GM12878 (cell line): Measurements from ENCODE around the gene CCDC97. TPM values are rescaled to one million over a fixed set of nuclear protein-coding genes. Genes with fewer than 3 reads are reported as not detected.

ENCODE experiments used
- ATAC-seq: fragments of 200-7000 bp; cut with Tn5 transposase; 3 replicates; pipeline ENCODE4 v1.9.1; 2020; ENCODE audit warnings: mild to moderate bottlenecking, moderate library complexity
- BruUV-seq: library from RNA; stranded (reverse); fragments of 400-500 nt; replicated peaks from 2 replicates; lab custom pipeline; 2021; lab: Mats Ljungman, UMichigan
- CTCF ChIA-PET: fragments of 300-600 bp; sonication (Branson Sonifier 250); formaldehyde crosslinking; extraction: SDS; loops from one replicate; lab custom pipeline; 2021; ENCODE audit warnings: inconsistent platforms; lab: Yijun Ruan, JAX
- POLR2A ChIA-PET: fragments of 350-600 bp; formaldehyde crosslinking; extraction: SDS; loops from one replicate; lab custom pipeline; 2021; ENCODE audit warnings: inconsistent platforms; lab: Charles Lee
- RAD21 ChIA-PET: fragments of 300-600 bp; sonication (Branson Sonifier 250); formaldehyde crosslinking; loops from one replicate; lab custom pipeline; 2023; ENCODE audit warnings: antibody characterized with exemption; ENCODE audit not compliant: unreplicated experiment; lab: Charles Lee
- SMC1A ChIA-PET: fragments of 300-600 bp; sonication (Branson Sonifier 250); formaldehyde crosslinking; loops from one replicate; lab custom pipeline; 2023; ENCODE audit not compliant: unreplicated experiment, uncharacterized antibody; lab: Charles Lee
- DNase-seq: peaks from one replicate; pipeline ENCODE4 v3.0.0-alpha.2; 2011; ENCODE audit warnings: low read depth, low spot score
- FAIRE-seq: peaks from 3 replicates; lab custom pipeline; 2011; peaks lifted over from hg19 to GRCh38; lab: Jason Lieb, UNC
- H2AFZ ChIP-seq: 2 replicates; pipeline ENCODE4 v1.6.0; 2011; ENCODE audit warnings: low read depth, low read length, control low read depth; ENCODE audit not compliant: control insufficient read depth
- H3K27ac ChIP-seq: 2 replicates; pipeline ENCODE4 v1.5.1; 2011; ENCODE audit warnings: control low read depth; ENCODE audit not compliant: control insufficient read depth, insufficient read depth
- H3K27me3 ChIP-seq, 2 experiments: replicated peaks in 1 of 2; 2 replicates each; pipeline versions ENCODE4 v1.6.0 to v1.6.1; 2011; ENCODE audit warnings: low read length in 1 of 2; ENCODE audit not compliant: control insufficient read depth in 2 of 2, insufficient read depth in 2 of 2
- H3K36me3 ChIP-seq, 2 experiments: 2 replicates each; pipeline ENCODE4 v1.5.1; 2011; ENCODE audit warnings: low read length in 1 of 2; ENCODE audit not compliant: control insufficient read depth in 2 of 2, insufficient read depth in 2 of 2
- H3K4me1 ChIP-seq: 2 replicates; pipeline ENCODE4 v1.6.1; 2011; ENCODE audit warnings: mild to moderate bottlenecking, low read length, moderate library complexity, mixed read lengths; ENCODE audit not compliant: control insufficient read depth, insufficient read depth
- H3K4me2 ChIP-seq: 2 replicates; pipeline ENCODE4 v1.6.0; 2011; ENCODE audit warnings: control low read depth; ENCODE audit not compliant: control insufficient read depth, insufficient read depth
- H3K4me3 ChIP-seq: fragments of 200-600 bp; sonication (generic); 2 replicates; pipeline ENCODE4 v1.5.1; 2016
- H3K79me2 ChIP-seq: 2 replicates; pipeline ENCODE4 v1.6.0; 2011; ENCODE audit warnings: low read length; ENCODE audit not compliant: control insufficient read depth, insufficient read depth
- H3K9ac ChIP-seq: 2 replicates; pipeline ENCODE4 v1.8.0; 2011; ENCODE audit warnings: low read length, control low read depth, mixed read lengths; ENCODE audit not compliant: control insufficient read depth, insufficient read depth
- H3K9me3 ChIP-seq: replicated peaks from 3 replicates; pipeline ENCODE4 v1.5.1; 2011; ENCODE audit warnings: mild to moderate bottlenecking, low read length; ENCODE audit not compliant: control insufficient read depth, insufficient read depth
- H4K20me1 ChIP-seq: 2 replicates; pipeline ENCODE4 v1.6.0; 2011; ENCODE audit not compliant: control insufficient read depth, insufficient read depth
- ATF7 ChIP-seq: fragments of 450-650 bp; IDR thresholded peaks from 2 replicates; pipeline ENCODE4 v1.6.1; 2016; ENCODE audit warnings: low read depth, mild to moderate bottlenecking
- BMI1 ChIP-seq: fragments of 450-650 bp; IDR thresholded peaks from 2 replicates; pipeline ENCODE4 v1.6.1; 2016; ENCODE audit warnings: mild to moderate bottlenecking, moderate library complexity, borderline replicate concordance
- EGR1 ChIP-seq, 2 experiments: IDR thresholded peaks; 1 replicate in 1 of 2; 2 replicates in 1 of 2; pipeline ENCODE4 v1.6.1; 2011 to 2012; ENCODE audit warnings: low read depth in 2 of 2, low read length in 2 of 2, borderline replicate concordance in 1 of 2, mild to moderate bottlenecking in 1 of 2, moderate library complexity in 1 of 2
- ETV6 ChIP-seq, 2 experiments: fragments of 450-650 bp in 1 of 2; IDR thresholded peaks in 1 of 2; conservative IDR thresholded peaks in 1 of 2; 2 replicates each; pipeline ENCODE4 v1.6.1; 2014; ENCODE audit warnings: antibody characterized with exemption in 1 of 2, borderline replicate concordance in 1 of 2, low read depth in 1 of 2, mild to moderate bottlenecking in 1 of 2, moderate library complexity in 1 of 2
- HDAC2 ChIP-seq: fragments of 200-600 bp; sonication (generic); IDR thresholded peaks from 2 replicates; pipeline ENCODE4 v1.6.1; 2017
- HDGF ChIP-seq: fragments of 450-650 bp; IDR thresholded peaks from 2 replicates; pipeline ENCODE4 v1.6.1; 2016; ENCODE audit warnings: antibody characterized with exemption
- IKZF2 ChIP-seq, 2 experiments: fragments of 450-650 bp; IDR thresholded peaks; 2 replicates each; pipeline ENCODE4 v1.6.1; 2017; ENCODE audit warnings: mild to moderate bottlenecking in 2 of 2, moderate library complexity in 2 of 2
- IRF4 ChIP-seq: IDR thresholded peaks from 2 replicates; pipeline ENCODE4 v1.6.1; 2011; ENCODE audit warnings: low read depth, low read length
- MTA2 ChIP-seq: fragments of 450-650 bp; IDR thresholded peaks from 2 replicates; pipeline ENCODE4 v1.6.1; 2016; ENCODE audit warnings: low read depth, mild to moderate bottlenecking, moderate library complexity
- PAX5 ChIP-seq: IDR thresholded peaks from 2 replicates; pipeline ENCODE4 v1.6.1; 2011; ENCODE audit warnings: low read depth, low read length, borderline replicate concordance
- POU2F2 ChIP-seq: IDR thresholded peaks from 3 replicates; pipeline ENCODE4 v1.6.1; 2011; ENCODE audit warnings: low read depth, mild to moderate bottlenecking, low read length, borderline replicate concordance
- SMARCA5 ChIP-seq: fragments of 450-650 bp; IDR thresholded peaks from 2 replicates; pipeline ENCODE4 v1.6.1; 2017; ENCODE audit warnings: mild to moderate bottlenecking
- SP1 ChIP-seq: IDR thresholded peaks from one replicate; pipeline ENCODE4 v1.6.1; 2011; ENCODE audit warnings: low read depth, low read length
- SPI1 ChIP-seq: IDR thresholded peaks from 2 replicates; pipeline ENCODE4 v1.6.1; 2011; ENCODE audit warnings: low read depth, mild to moderate bottlenecking, low read length, moderate library complexity, borderline replicate concordance; ENCODE audit not compliant: insufficient read depth
- TAF1 ChIP-seq: IDR thresholded peaks from 2 replicates; pipeline ENCODE4 v1.6.1; 2011; ENCODE audit warnings: mild to moderate bottlenecking, low read depth, low read length, borderline replicate concordance
- ZNF217 ChIP-seq: fragments of 450-650 bp; IDR thresholded peaks from 2 replicates; pipeline ENCODE4 v1.6.1; 2017; ENCODE audit warnings: antibody characterized with exemption, mild to moderate bottlenecking
- WGBS: methylation state at CpG from one replicate; pipeline ENCODE4 v1.1.6; 2016; ENCODE audit warnings: low lambda C conversion rate; ENCODE audit not compliant: insufficient replicate concordance, insufficient coverage; ENCODE audit errors: missing lambda C conversion rate; 5-methylcytosine and 5-hydroxymethylcytosine counted together
- in situ Hi-C: fragments of 300-500 bp; cut with MboI; formaldehyde crosslinking; loops from 9 replicates; pipeline ENCODE4 v1.14.3; 2018; ENCODE audit warnings: mixed read lengths
- intact Hi-C: fragments of 100-400 bp; cut with micrococcal nuclease; formaldehyde crosslinking; loops from one replicate; pipeline ENCODE4 v1.14.2; 2022; ENCODE audit not compliant: unreplicated experiment
- polyA plus RNA-seq, 11 experiments: library from polyadenylated mRNA; depleted of rRNA in 4 of 11; unstranded in 6 of 11; stranded (reverse) in 5 of 11; fragments of >200 nt; fragmentation: Nextera tagmentation in 4 of 11; fragmentation: Illumina TruSeq in 1 of 11; extraction: Ambion mirVana in 4 of 11; extraction: Trizol in 1 of 11; gene quantifications; 1 replicate in 1 of 11; 2 replicates in 10 of 11; pipeline versions ENCODE4 v1.2.1 to v1.2.3, GENCODE V29; 2011 to 2016; ENCODE audit warnings: inconsistent platforms in 2 of 11, missing spikeins in 2 of 11, low read depth in 1 of 11
- total RNA-seq, 4 experiments: library from RNA; depleted of rRNA in 3 of 4; stranded (reverse); fragments of >200 nt in 3 of 4; fragmentation: Illumina TruSeq in 1 of 4; extraction: Trizol in 1 of 4; gene quantifications; 2 replicates each; pipeline versions ENCODE4 v1.2.1 to v1.2.3, GENCODE V29; 2013 to 2021
- TF ChIP-seq, protein P1 (sequence below): IDR thresholded peaks from 2 replicates; pipeline ENCODE4 v1.6.1; 2012; ENCODE audit warnings: low read depth, low read length, improper control_type of control experiment
- TF ChIP-seq, protein P2 (sequence below): fragments of 450-650 bp; IDR thresholded peaks from 2 replicates; pipeline ENCODE4 v1.6.1; 2017; ENCODE audit warnings: mild to moderate bottlenecking, moderate library complexity

The CCDC97 gene
- total and polyA plus RNA-seq, 10 of the 15 experiments (the other 5 are each of a cell fraction or from before 2014, with no cell fraction given): 1.8 to 34.1 (median 18.8) TPM

DNA sequence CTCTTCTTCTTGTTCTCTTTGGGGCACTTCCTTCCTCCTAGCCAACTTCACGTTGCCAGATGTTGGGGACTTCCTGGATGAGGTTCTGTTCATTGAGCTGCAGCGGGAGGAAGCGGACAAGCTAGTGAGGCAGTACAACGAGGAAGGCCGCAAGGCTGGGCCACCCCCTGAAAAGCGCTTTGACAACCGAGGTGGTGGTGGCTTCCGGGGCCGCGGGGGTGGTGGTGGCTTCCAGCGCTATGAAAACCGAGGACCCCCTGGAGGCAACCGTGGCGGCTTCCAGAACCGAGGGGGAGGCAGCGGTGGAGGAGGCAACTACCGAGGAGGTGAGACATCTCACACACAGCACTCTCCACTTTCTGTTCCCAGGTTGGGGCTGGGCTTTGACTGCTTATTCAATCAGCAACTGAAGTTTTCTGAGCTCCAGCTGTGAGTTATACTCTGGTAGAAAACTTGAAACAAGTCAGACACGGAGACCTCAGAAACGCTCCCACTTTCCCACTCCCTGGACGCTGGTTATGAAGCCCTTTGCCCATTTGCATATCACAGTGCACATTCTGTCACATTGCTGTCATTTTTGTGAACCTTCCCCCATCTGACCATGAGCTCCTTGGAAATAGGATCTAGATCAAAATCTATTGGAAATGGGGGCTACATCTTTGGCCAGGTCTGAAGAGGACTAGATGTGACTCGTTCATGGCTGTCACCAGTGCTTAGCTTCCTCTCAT, 7.2 kb upstream of the CCDC97 start:
- 38% methylated on average over 21 of the region's 21 CpGs for WGBS
- TF ChIP-seq ETV6 (conservative IDR thresholded peaks at IDR 0.05 in 1 of 2, IDR thresholded peaks at IDR 0.05 in 1 of 2; ENCODE audit: borderline replicate concordance in 1 of 2, low read depth in 1 of 2): peak in 1 of 2 experiments; percentile 80; a peak in 1 of 4 replicates
- TF ChIP-seq PAX5: 0 out of 2 replicates have a peak, but pooled peaks have one; percentile 8
- TF ChIP-seq SPI1: peak; percentile 75; the same call in 1 of the 2 replicates
- no peak for TF ChIP-seq BMI1
- TF ChIP-seq HDGF: 0 out of 2 replicates have a peak, but pooled peaks have one; percentile 23
- TF ChIP-seq, protein P1, sequence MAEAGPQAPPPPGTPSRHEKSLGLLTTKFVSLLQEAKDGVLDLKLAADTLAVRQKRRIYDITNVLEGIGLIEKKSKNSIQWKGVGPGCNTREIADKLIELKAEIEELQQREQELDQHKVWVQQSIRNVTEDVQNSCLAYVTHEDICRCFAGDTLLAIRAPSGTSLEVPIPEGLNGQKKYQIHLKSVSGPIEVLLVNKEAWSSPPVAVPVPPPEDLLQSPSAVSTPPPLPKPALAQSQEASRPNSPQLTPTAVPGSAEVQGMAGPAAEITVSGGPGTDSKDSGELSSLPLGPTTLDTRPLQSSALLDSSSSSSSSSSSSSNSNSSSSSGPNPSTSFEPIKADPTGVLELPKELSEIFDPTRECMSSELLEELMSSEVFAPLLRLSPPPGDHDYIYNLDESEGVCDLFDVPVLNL: no peak
- 0 out of 2 replicates have a peak, but pooled peaks have one; percentile 33 for TF ChIP-seq ATF7
- TF ChIP-seq MTA2: 0 out of 2 replicates have a peak, but pooled peaks have one; percentile 18
- TF ChIP-seq POU2F2: peak; percentile 90
- TF ChIP-seq ZNF217: 0 out of 2 replicates have a peak, but pooled peaks have one; percentile 27
- peak; percentile 67 for TF ChIP-seq SMARCA5
- TF ChIP-seq IKZF2 (IDR thresholded peaks at IDR 0.05): peak; percentile 65 to 69; a peak in 1 of 4 replicates
- TF ChIP-seq IRF4: 0 out of 2 replicates have a peak, but pooled peaks have one; percentile 35
- TF ChIP-seq HDAC2: no peak
- peak; percentile 6 for TF ChIP-seq SP1
- TF ChIP-seq, protein P2, sequence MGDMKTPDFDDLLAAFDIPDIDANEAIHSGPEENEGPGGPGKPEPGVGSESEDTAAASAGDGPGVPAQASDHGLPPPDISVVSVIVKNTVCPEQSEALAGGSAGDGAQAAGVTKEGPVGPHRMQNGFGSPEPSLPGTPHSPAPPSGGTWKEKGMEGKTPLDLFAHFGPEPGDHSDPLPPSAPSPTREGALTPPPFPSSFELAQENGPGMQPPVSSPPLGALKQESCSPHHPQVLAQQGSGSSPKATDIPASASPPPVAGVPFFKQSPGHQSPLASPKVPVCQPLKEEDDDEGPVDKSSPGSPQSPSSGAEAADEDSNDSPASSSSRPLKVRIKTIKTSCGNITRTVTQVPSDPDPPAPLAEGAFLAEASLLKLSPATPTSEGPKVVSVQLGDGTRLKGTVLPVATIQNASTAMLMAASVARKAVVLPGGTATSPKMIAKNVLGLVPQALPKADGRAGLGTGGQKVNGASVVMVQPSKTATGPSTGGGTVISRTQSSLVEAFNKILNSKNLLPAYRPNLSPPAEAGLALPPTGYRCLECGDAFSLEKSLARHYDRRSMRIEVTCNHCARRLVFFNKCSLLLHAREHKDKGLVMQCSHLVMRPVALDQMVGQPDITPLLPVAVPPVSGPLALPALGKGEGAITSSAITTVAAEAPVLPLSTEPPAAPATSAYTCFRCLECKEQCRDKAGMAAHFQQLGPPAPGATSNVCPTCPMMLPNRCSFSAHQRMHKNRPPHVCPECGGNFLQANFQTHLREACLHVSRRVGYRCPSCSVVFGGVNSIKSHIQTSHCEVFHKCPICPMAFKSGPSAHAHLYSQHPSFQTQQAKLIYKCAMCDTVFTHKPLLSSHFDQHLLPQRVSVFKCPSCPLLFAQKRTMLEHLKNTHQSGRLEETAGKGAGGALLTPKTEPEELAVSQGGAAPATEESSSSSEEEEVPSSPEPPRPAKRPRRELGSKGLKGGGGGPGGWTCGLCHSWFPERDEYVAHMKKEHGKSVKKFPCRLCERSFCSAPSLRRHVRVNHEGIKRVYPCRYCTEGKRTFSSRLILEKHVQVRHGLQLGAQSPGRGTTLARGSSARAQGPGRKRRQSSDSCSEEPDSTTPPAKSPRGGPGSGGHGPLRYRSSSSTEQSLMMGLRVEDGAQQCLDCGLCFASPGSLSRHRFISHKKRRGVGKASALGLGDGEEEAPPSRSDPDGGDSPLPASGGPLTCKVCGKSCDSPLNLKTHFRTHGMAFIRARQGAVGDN: peak; percentile 57
- 0 out of 2 replicates have a peak, but pooled peaks have one; percentile 21 for TF ChIP-seq TAF1
- TF ChIP-seq EGR1 (IDR thresholded peaks at IDR 0.05; ENCODE audit: borderline replicate concordance in 1 of 2, low read depth in 2 of 2, low read length in 2 of 2): peak in 1 of 2 experiments; percentile 85; a peak in 1 of 3 replicates

More for the DNA sequence above, 7.2 kb upstream of the CCDC97 start:
- Histone ChIP-seq H3K4me1 (peaks cover 56% of the 10 kb centered on the region), H2AFZ (no peak overlapping the region), H3K27me3 (no peaks in the 10 kb centered on the region), H3K9ac (peak overlapping the region; percentile 19; the same call in 1 of the 2 replicates), H3K9me3 (no peaks in the 10 kb centered on the region), H3K27ac (peak overlapping the region; percentile 79), H3K79me2 (peaks cover 9% of the 10 kb centered on the region), H4K20me1 (no peaks in the 10 kb centered on the region), H3K36me3 (peaks cover 40 to 59% of the 10 kb centered on the region in 2 experiments), H3K4me2 (peak overlapping the region; percentile 71), H3K4me3 (no peak overlapping the region; the same call in 1 of the 2 replicates)
- in situ Hi-C loops (no loop called here), intact Hi-C loops (no loop called here)
- ChIA-PET CTCF (interaction anchor here (0.6 to 1.7 kb wide), 9 partner anchors 14 to 826 kb away, joined by 3 to 6 read pairs (median 4); partner anchors contain the start of gene HNRNPUL1), POLR2A (interaction anchor here (0.6 to 2.0 kb wide), 11 partner anchors 21 to 1456 kb away, joined by 3 to 10 read pairs (median 5); partner anchors contain the start of genes B9D2, FBL and HNRNPUL1), SMC1A (interaction anchor here (0.7 to 1.7 kb wide), 10 partner anchors 13 to 1019 kb away, joined by 3 to 8 read pairs (median 4); partner anchors contain the start of gene B9D2), RAD21 (interaction anchor here (0.7 to 3.6 kb wide), 11 partner anchors 10 to 656 kb away, joined by 3 to 28 read pairs (median 5); partner anchors contain the start of gene HNRNPUL1)
- DNase-seq: peak; percentile 47
- peak; percentile 65 for ATAC-seq
- FAIRE-seq: peak; percentile 62
- no TSS peak for BruUV-seq
